GM12878 (cell line): ENCODE results near the gene EXD3. TPM values are rescaled to one million over a fixed set of nuclear protein-coding genes. Genes with fewer than 3 reads are reported as not detected.

ENCODE experiments used
- ATAC-seq: fragments of 200-7000 bp; cut with Tn5 transposase; 3 replicates; pipeline ENCODE4 v1.9.1; 2020; ENCODE audit warnings: mild to moderate bottlenecking, moderate library complexity
- BruUV-seq: library from RNA; stranded (reverse); fragments of 400-500 nt; replicated peaks from 2 replicates; lab custom pipeline; 2021; lab: Mats Ljungman, UMichigan
- CTCF ChIA-PET: fragments of 300-600 bp; sonication (Branson Sonifier 250); formaldehyde crosslinking; extraction: SDS; loops from one replicate; lab custom pipeline; 2021; ENCODE audit warnings: inconsistent platforms; lab: Yijun Ruan, JAX
- POLR2A ChIA-PET: fragments of 350-600 bp; formaldehyde crosslinking; extraction: SDS; loops from one replicate; lab custom pipeline; 2021; ENCODE audit warnings: inconsistent platforms; lab: Charles Lee
- RAD21 ChIA-PET: fragments of 300-600 bp; sonication (Branson Sonifier 250); formaldehyde crosslinking; loops from one replicate; lab custom pipeline; 2023; ENCODE audit warnings: antibody characterized with exemption; ENCODE audit not compliant: unreplicated experiment; lab: Charles Lee
- SMC1A ChIA-PET: fragments of 300-600 bp; sonication (Branson Sonifier 250); formaldehyde crosslinking; loops from one replicate; lab custom pipeline; 2023; ENCODE audit not compliant: unreplicated experiment, uncharacterized antibody; lab: Charles Lee
- DNase-seq: peaks from one replicate; pipeline ENCODE4 v3.0.0-alpha.2; 2011; ENCODE audit warnings: low read depth, low spot score
- FAIRE-seq: peaks from 3 replicates; lab custom pipeline; 2011; peaks lifted over from hg19 to GRCh38; lab: Jason Lieb, UNC
- H2AFZ ChIP-seq: 2 replicates; pipeline ENCODE4 v1.6.0; 2011; ENCODE audit warnings: low read depth, low read length, control low read depth; ENCODE audit not compliant: control insufficient read depth
- H3K27ac ChIP-seq: 2 replicates; pipeline ENCODE4 v1.5.1; 2011; ENCODE audit warnings: control low read depth; ENCODE audit not compliant: control insufficient read depth, insufficient read depth
- H3K27me3 ChIP-seq, 2 experiments: replicated peaks in 1 of 2; 2 replicates each; pipeline versions ENCODE4 v1.6.0 to v1.6.1; 2011; ENCODE audit warnings: low read length in 1 of 2; ENCODE audit not compliant: control insufficient read depth in 2 of 2, insufficient read depth in 2 of 2
- H3K36me3 ChIP-seq, 2 experiments: 2 replicates each; pipeline ENCODE4 v1.5.1; 2011; ENCODE audit warnings: low read length in 1 of 2; ENCODE audit not compliant: control insufficient read depth in 2 of 2, insufficient read depth in 2 of 2
- H3K4me1 ChIP-seq: 2 replicates; pipeline ENCODE4 v1.6.1; 2011; ENCODE audit warnings: mild to moderate bottlenecking, low read length, moderate library complexity, mixed read lengths; ENCODE audit not compliant: control insufficient read depth, insufficient read depth
- H3K4me2 ChIP-seq: 2 replicates; pipeline ENCODE4 v1.6.0; 2011; ENCODE audit warnings: control low read depth; ENCODE audit not compliant: control insufficient read depth, insufficient read depth
- H3K4me3 ChIP-seq: fragments of 200-600 bp; sonication (generic); 2 replicates; pipeline ENCODE4 v1.5.1; 2016
- H3K79me2 ChIP-seq: 2 replicates; pipeline ENCODE4 v1.6.0; 2011; ENCODE audit warnings: low read length; ENCODE audit not compliant: control insufficient read depth, insufficient read depth
- H3K9ac ChIP-seq: 2 replicates; pipeline ENCODE4 v1.8.0; 2011; ENCODE audit warnings: low read length, control low read depth, mixed read lengths; ENCODE audit not compliant: control insufficient read depth, insufficient read depth
- H3K9me3 ChIP-seq: replicated peaks from 3 replicates; pipeline ENCODE4 v1.5.1; 2011; ENCODE audit warnings: mild to moderate bottlenecking, low read length; ENCODE audit not compliant: control insufficient read depth, insufficient read depth
- H4K20me1 ChIP-seq: 2 replicates; pipeline ENCODE4 v1.6.0; 2011; ENCODE audit not compliant: control insufficient read depth, insufficient read depth
- CBX3 ChIP-seq: fragments of 200-600 bp; sonication (generic); IDR thresholded peaks from 2 replicates; pipeline ENCODE4 v1.6.1; 2016; ENCODE audit warnings: low read depth, borderline replicate concordance
- CREB1 ChIP-seq: IDR thresholded peaks from 2 replicates; pipeline ENCODE4 v1.6.1; 2012; ENCODE audit warnings: low read depth, mild to moderate bottlenecking, inconsistent platforms
- ESRRA ChIP-seq: IDR thresholded peaks from 2 replicates; pipeline ENCODE4 v1.6.1; 2012; ENCODE audit warnings: mild to moderate bottlenecking, low read length, improper control_type of control experiment
- JUND ChIP-seq: IDR thresholded peaks from 2 replicates; pipeline ENCODE4 v1.6.1; 2012; ENCODE audit warnings: low read depth, mild to moderate bottlenecking, low read length, improper control_type of control experiment, moderate library complexity
- KLF5 ChIP-seq: fragments of 450-650 bp; IDR thresholded peaks from 2 replicates; pipeline ENCODE4 v1.6.1; 2014; ENCODE audit warnings: mild to moderate bottlenecking; ENCODE audit not compliant: partially characterized antibody
- LARP7 ChIP-seq: fragments of 450-650 bp; IDR thresholded peaks from 2 replicates; pipeline ENCODE4 v1.6.1; 2017; ENCODE audit warnings: mild to moderate bottlenecking
- MEF2A ChIP-seq: IDR thresholded peaks from 2 replicates; pipeline ENCODE4 v1.6.1; 2011; ENCODE audit warnings: low read depth, mild to moderate bottlenecking, low read length, moderate library complexity; ENCODE audit not compliant: insufficient read depth
- POLR2A ChIP-seq: IDR thresholded peaks from 2 replicates; pipeline ENCODE4 v1.6.1; 2011; ENCODE audit warnings: low read depth, mild to moderate bottlenecking, low read length
- RCOR1 ChIP-seq: conservative IDR thresholded peaks from 2 replicates; pipeline ENCODE4 v1.6.1; 2012; ENCODE audit warnings: low read depth, low read length, improper control_type of control experiment
- SIX5 ChIP-seq: IDR thresholded peaks from 2 replicates; pipeline ENCODE4 v1.6.1; 2011; ENCODE audit warnings: mild to moderate bottlenecking, low read depth, low read length, moderate library complexity; ENCODE audit not compliant: severe bottlenecking
- SMAD1 ChIP-seq: fragments of 450-650 bp; IDR thresholded peaks from 2 replicates; pipeline ENCODE4 v1.6.1; 2018; ENCODE audit warnings: mild to moderate bottlenecking, low read depth; ENCODE audit not compliant: partially characterized antibody
- SMARCA5 ChIP-seq: fragments of 450-650 bp; IDR thresholded peaks from 2 replicates; pipeline ENCODE4 v1.6.1; 2017; ENCODE audit warnings: mild to moderate bottlenecking
- TAF1 ChIP-seq: IDR thresholded peaks from 2 replicates; pipeline ENCODE4 v1.6.1; 2011; ENCODE audit warnings: mild to moderate bottlenecking, low read depth, low read length, borderline replicate concordance
- TBL1XR1 ChIP-seq: IDR thresholded peaks from 2 replicates; pipeline ENCODE4 v1.6.1; 2012; ENCODE audit warnings: low read depth, low read length, improper control_type of control experiment
- YBX1 ChIP-seq: fragments of 450-650 bp; IDR thresholded peaks from 2 replicates; pipeline ENCODE4 v1.6.1; 2016; ENCODE audit warnings: antibody characterized with exemption
- ZZZ3 ChIP-seq: IDR thresholded peaks from 2 replicates; pipeline ENCODE4 v1.6.1; 2011; ENCODE audit warnings: low read depth; ENCODE audit not compliant: control insufficient read depth, insufficient read length
- WGBS: methylation state at CpG from one replicate; pipeline ENCODE4 v1.1.6; 2016; ENCODE audit warnings: low lambda C conversion rate; ENCODE audit not compliant: insufficient replicate concordance, insufficient coverage; ENCODE audit errors: missing lambda C conversion rate; 5-methylcytosine and 5-hydroxymethylcytosine counted together
- in situ Hi-C: fragments of 300-500 bp; cut with MboI; formaldehyde crosslinking; loops from 9 replicates; pipeline ENCODE4 v1.14.3; 2018; ENCODE audit warnings: mixed read lengths
- intact Hi-C: fragments of 100-400 bp; cut with micrococcal nuclease; formaldehyde crosslinking; loops from one replicate; pipeline ENCODE4 v1.14.2; 2022; ENCODE audit not compliant: unreplicated experiment
- polyA plus RNA-seq, 11 experiments: library from polyadenylated mRNA; depleted of rRNA in 4 of 11; unstranded in 6 of 11; stranded (reverse) in 5 of 11; fragments of >200 nt; fragmentation: Nextera tagmentation in 4 of 11; fragmentation: Illumina TruSeq in 1 of 11; extraction: Ambion mirVana in 4 of 11; extraction: Trizol in 1 of 11; gene quantifications; 1 replicate in 1 of 11; 2 replicates in 10 of 11; pipeline versions ENCODE4 v1.2.1 to v1.2.3, GENCODE V29; 2011 to 2016; ENCODE audit warnings: inconsistent platforms in 2 of 11, missing spikeins in 2 of 11, low read depth in 1 of 11
- total RNA-seq, 4 experiments: library from RNA; depleted of rRNA in 3 of 4; stranded (reverse); fragments of >200 nt in 3 of 4; fragmentation: Illumina TruSeq in 1 of 4; extraction: Trizol in 1 of 4; gene quantifications; 2 replicates each; pipeline versions ENCODE4 v1.2.1 to v1.2.3, GENCODE V29; 2013 to 2021
- TF ChIP-seq, protein P1 (sequence below): IDR thresholded peaks from 2 replicates; pipeline ENCODE4 v1.6.1; 2012; ENCODE audit warnings: low read depth, low read length, improper control_type of control experiment
- TF ChIP-seq, protein P2 (sequence below): IDR thresholded peaks from 2 replicates; pipeline ENCODE4 v1.6.1; 2012; ENCODE audit warnings: improper control_type of control experiment, low read depth, low read length; ENCODE audit not compliant: insufficient replicate concordance
- TF ChIP-seq, protein P3 (sequence below): IDR thresholded peaks from 2 replicates; pipeline ENCODE4 v1.6.1; 2011; ENCODE audit warnings: mild to moderate bottlenecking, low read depth, low read length, moderate library complexity; ENCODE audit not compliant: insufficient replicate concordance

EXD3 gene
- total and polyA plus RNA-seq, 10 of the 15 experiments (the other 5 are each of a cell fraction or from before 2014, with no cell fraction given): 0.21 to 7.1 (median 3.6) TPM

DNA sequence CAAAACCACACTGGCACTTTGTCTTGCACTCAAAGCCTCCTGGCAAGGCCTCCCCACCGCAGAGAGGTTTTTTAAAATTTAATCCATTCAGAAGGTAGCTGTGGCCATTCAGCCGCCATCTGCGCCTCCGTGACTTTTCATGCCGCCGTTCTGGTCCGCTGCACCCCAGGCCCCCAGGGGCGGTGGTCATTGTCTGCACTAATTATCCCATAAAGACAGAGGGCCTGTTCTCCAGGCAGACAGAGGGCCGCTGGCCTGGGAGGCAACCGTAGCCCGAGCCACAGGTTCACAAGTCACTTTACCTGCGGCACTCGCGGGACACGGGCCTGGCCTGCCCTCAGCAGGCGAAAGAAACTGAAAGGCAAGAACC lies 49.4 kb downstream of the EXD3 start:
- SMC1A ChIA-PET: no interaction called here
- CTCF ChIA-PET: no interaction called here
- in situ Hi-C loops: no loop called here
- Histone ChIP-seq H3K27me3 (no peaks in the 10 kb centered on the region), H4K20me1 (no peaks in the 10 kb centered on the region), H3K9ac (no peak overlapping the region), H3K4me3 (no peak overlapping the region), H3K9me3 (peaks cover 2% of the 10 kb centered on the region; the same call in 2 of the 3 replicates), H3K4me1 (no peaks in the 10 kb centered on the region), H3K79me2 (no peaks in the 10 kb centered on the region), H2AFZ (no peak overlapping the region), H3K4me2 (no peak overlapping the region), H3K36me3 (no peaks in the 10 kb centered on the region), H3K27ac (no peak overlapping the region)
- no peak for TF ChIP-seq RCOR1
- no peak for TF ChIP-seq MEF2A
- TF ChIP-seq CBX3: no peak
- TF ChIP-seq TAF1: no peak
- no peak for TF ChIP-seq SIX5
- TF ChIP-seq, protein P1, sequence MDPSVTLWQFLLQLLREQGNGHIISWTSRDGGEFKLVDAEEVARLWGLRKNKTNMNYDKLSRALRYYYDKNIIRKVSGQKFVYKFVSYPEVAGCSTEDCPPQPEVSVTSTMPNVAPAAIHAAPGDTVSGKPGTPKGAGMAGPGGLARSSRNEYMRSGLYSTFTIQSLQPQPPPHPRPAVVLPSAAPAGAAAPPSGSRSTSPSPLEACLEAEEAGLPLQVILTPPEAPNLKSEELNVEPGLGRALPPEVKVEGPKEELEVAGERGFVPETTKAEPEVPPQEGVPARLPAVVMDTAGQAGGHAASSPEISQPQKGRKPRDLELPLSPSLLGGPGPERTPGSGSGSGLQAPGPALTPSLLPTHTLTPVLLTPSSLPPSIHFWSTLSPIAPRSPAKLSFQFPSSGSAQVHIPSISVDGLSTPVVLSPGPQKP: no peak
- TF ChIP-seq ESRRA: no peak
- TF ChIP-seq SMAD1: no peak
- TF ChIP-seq LARP7: no peak
- no peak for TF ChIP-seq JUND
- no peak for TF ChIP-seq TBL1XR1
- TF ChIP-seq, protein P2, sequence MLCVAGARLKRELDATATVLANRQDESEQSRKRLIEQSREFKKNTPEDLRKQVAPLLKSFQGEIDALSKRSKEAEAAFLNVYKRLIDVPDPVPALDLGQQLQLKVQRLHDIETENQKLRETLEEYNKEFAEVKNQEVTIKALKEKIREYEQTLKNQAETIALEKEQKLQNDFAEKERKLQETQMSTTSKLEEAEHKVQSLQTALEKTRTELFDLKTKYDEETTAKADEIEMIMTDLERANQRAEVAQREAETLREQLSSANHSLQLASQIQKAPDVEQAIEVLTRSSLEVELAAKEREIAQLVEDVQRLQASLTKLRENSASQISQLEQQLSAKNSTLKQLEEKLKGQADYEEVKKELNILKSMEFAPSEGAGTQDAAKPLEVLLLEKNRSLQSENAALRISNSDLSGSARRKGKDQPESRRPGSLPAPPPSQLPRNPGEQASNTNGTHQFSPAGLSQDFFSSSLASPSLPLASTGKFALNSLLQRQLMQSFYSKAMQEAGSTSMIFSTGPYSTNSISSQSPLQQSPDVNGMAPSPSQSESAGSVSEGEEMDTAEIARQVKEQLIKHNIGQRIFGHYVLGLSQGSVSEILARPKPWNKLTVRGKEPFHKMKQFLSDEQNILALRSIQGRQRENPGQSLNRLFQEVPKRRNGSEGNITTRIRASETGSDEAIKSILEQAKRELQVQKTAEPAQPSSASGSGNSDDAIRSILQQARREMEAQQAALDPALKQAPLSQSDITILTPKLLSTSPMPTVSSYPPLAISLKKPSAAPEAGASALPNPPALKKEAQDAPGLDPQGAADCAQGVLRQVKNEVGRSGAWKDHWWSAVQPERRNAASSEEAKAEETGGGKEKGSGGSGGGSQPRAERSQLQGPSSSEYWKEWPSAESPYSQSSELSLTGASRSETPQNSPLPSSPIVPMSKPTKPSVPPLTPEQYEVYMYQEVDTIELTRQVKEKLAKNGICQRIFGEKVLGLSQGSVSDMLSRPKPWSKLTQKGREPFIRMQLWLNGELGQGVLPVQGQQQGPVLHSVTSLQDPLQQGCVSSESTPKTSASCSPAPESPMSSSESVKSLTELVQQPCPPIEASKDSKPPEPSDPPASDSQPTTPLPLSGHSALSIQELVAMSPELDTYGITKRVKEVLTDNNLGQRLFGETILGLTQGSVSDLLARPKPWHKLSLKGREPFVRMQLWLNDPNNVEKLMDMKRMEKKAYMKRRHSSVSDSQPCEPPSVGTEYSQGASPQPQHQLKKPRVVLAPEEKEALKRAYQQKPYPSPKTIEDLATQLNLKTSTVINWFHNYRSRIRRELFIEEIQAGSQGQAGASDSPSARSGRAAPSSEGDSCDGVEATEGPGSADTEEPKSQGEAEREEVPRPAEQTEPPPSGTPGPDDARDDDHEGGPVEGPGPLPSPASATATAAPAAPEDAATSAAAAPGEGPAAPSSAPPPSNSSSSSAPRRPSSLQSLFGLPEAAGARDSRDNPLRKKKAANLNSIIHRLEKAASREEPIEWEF: no peak
- TF ChIP-seq, protein P3, sequence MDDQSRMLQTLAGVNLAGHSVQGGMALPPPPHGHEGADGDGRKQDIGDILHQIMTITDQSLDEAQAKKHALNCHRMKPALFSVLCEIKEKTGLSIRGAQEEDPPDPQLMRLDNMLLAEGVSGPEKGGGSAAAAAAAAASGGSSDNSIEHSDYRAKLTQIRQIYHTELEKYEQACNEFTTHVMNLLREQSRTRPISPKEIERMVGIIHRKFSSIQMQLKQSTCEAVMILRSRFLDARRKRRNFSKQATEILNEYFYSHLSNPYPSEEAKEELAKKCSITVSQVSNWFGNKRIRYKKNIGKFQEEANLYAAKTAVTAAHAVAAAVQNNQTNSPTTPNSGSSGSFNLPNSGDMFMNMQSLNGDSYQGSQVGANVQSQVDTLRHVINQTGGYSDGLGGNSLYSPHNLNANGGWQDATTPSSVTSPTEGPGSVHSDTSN: no peak
- no peak for TF ChIP-seq KLF5
- TF ChIP-seq SMARCA5: no peak
- TF ChIP-seq POLR2A: no peak
- TF ChIP-seq CREB1: no peak
- TF ChIP-seq YBX1: no peak
- no peak for TF ChIP-seq ZZZ3
- BruUV-seq: no TSS peak
- ATAC-seq (no peak), FAIRE-seq (no peak), DNase-seq (no peak)
- 78% methylated on average over 16 of the region's 16 CpGs for WGBS
- RAD21 ChIA-PET: no interaction called here
- POLR2A ChIA-PET: no interaction called here
- intact Hi-C loops: no loop called here
